Psoas muscle (tissue), 8 donors: ENCODE measurements around the gene OR52K2. TPM values are rescaled to one million over a fixed set of nuclear protein-coding genes. Genes with fewer than 3 reads are reported as not detected.
"Not testable (repeated sequence)": the region's sequence is repeated elsewhere in the genome, so short reads cannot be mapped to it uniquely, and the experiment has no call there.

Experiments used
- ATAC-seq, 4 donors: fragments of 200-7000 bp; cut with Tn5 transposase; one replicate each; pipeline ENCODE4 v1.9.1; 2020; ENCODE audit warnings: moderate library complexity in 3 of 4, mild to moderate bottlenecking in 2 of 4
- DNase-seq, 2 donors: peaks; one replicate each; pipeline ENCODE4 v3.0.0-alpha.2; 2020
- H3K27ac ChIP-seq: fragments of 200-600 bp; one replicate; pipeline ENCODE4 v1.8.0; 2022
- H3K27me3 ChIP-seq, 3 donors: fragments of 200-600 bp in 1 of 3; one replicate each; pipeline versions ENCODE4 v1.6.1 to v1.8.0; 2013 to 2022; ENCODE audit warnings: low read length in 2 of 3, mild to moderate bottlenecking in 2 of 3, moderate library complexity in 1 of 3; ENCODE audit not compliant: insufficient read depth in 3 of 3
- H3K36me3 ChIP-seq, 2 donors: fragments of 200-600 bp in 1 of 2; one replicate each; pipeline versions ENCODE4 v1.6.1 to v1.8.0; 2013 to 2022; ENCODE audit warnings: low read depth in 1 of 2, mild to moderate bottlenecking in 1 of 2, moderate library complexity in 1 of 2; ENCODE audit not compliant: insufficient read depth in 1 of 2
- H3K4me1 ChIP-seq: fragments of 200-600 bp; one replicate; pipeline ENCODE4 v1.8.0; 2022
- H3K4me3 ChIP-seq: fragments of 200-600 bp; one replicate; pipeline ENCODE4 v1.8.0; 2022; ENCODE audit warnings: mild to moderate bottlenecking
- H3K9me3 ChIP-seq: fragments of 200-600 bp; one replicate; pipeline ENCODE4 v1.8.0; 2022
- CTCF ChIP-seq: fragments of 200-600 bp; IDR thresholded peaks from one replicate; pipeline ENCODE4 v1.8.0; 2022; ENCODE audit warnings: antibody characterized with exemption
- WGBS, 3 donors: extraction: QIAGEN DNeasy Blood & Tissue Kit; methylation state at CpG; one replicate each; pipeline versions ENCODE4 v1.1.6 to v1.1.7; 2013; 5-methylcytosine and 5-hydroxymethylcytosine counted together
- intact Hi-C, 2 donors: fragments of 100-400 bp; cut with DNase I; formaldehyde crosslinking; loops; one replicate each; pipeline versions ENCODE4 v1.11.0 to v1.14.2; 2022
- polyA plus RNA-seq, 3 donors: library from polyadenylated mRNA; stranded (reverse); fragments of 200-250 nt; gene quantifications; one replicate each; pipeline ENCODE4 v1.2.3, GENCODE V29; 2013
- total RNA-seq, 4 donors: library from RNA; stranded (reverse); fragmentation: NEBNext Ultra II Directional in 2 of 4; extraction: Animal tissue kit (Norgen Biotek cat#: 25700) in 2 of 4; gene quantifications; one replicate each; pipeline versions ENCODE4 v1.2.1 to v1.2.4, GENCODE V29; 2021 to 2023
- donor health status: healthy with polysubstance abuse.
- donor health status: DM: no; HTN: no; CAD: no; lungs with moderate emphysema.
- donor health status: Bipolar disorder and iron deficiency.
- donor health status: healthy.
- donor health status: DM: yes; HTN: yes; CAD: no.
- donor health status: DM: no; HTN: no; CAD: no.
- donor health status: DM: no; HTN: no; CAD: no.
- donor health status: DM: yes; HTN: yes; CAD: no.

Gene OR52K2
- total and polyA plus RNA-seq, 7 donors, result not detected

GRCh38 chr11:4482445-4482844, 33.4 kb downstream of the OR52K2 start, which contains the start of gene OR52K1:
Gene OR52K1 (plus strand): TSS chr11:4482646. CDS start chr11:4488901, 6,255 bp downstream.
- no peak for ATAC-seq
- WGBS, 3 donors, result 52 to 77% (median 65%) methylated on average over 2 of the region's 2 CpGs
- H3K27ac ChIP-seq, result no peak within 1 kb of the TSS
- no peak within 1 kb of the TSS for H3K4me3 ChIP-seq
- no peaks in the 10 kb centered on the region for H3K4me1 ChIP-seq
- no peak for TF ChIP-seq CTCF
- H3K9me3 ChIP-seq, result no peaks in the 10 kb centered on the region
- intact Hi-C loops, result no loop called here
- no peaks in the 10 kb centered on the region for H3K27me3 ChIP-seq
- no peaks in the 10 kb centered on the region for H3K36me3 ChIP-seq
- no peak for DNase-seq

DNA sequence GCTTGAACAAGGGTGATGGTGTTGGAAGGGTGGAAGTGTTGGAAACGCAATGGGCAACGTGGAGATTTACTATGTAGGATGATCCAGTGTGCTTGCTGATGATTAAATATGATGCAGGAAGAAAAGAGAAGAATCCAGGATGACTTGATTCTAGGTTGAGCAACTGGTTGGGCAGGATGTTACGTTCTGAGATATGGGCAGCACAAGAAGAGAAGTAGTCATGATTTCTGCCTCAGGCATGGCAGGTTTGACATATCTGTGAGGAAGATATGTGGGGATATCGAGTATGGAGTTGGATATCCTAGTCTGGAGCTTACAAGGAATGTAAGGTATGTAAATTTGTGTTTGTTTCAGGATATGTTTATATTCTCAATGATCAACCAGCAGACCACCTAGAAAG, 35.2 kb downstream of the OR52K2 start:
- H3K36me3 ChIP-seq, result no peaks in the 10 kb centered on the region
- TF ChIP-seq CTCF, result no peak
- H3K4me1 ChIP-seq, result no peaks in the 10 kb centered on the region
- no peaks in the 10 kb centered on the region for H3K27me3 ChIP-seq
- ATAC-seq (no peak), DNase-seq (no peak)
- intact Hi-C loops, result no loop called here
- H3K9me3 ChIP-seq, result no peaks in the 10 kb centered on the region
- 65 to 69% (median 66%) methylated on average over 4 of the region's 4 CpGs for WGBS, 3 donors
- H3K27ac ChIP-seq, result no peak overlapping the region
- no peak overlapping the region for H3K4me3 ChIP-seq

DNA sequence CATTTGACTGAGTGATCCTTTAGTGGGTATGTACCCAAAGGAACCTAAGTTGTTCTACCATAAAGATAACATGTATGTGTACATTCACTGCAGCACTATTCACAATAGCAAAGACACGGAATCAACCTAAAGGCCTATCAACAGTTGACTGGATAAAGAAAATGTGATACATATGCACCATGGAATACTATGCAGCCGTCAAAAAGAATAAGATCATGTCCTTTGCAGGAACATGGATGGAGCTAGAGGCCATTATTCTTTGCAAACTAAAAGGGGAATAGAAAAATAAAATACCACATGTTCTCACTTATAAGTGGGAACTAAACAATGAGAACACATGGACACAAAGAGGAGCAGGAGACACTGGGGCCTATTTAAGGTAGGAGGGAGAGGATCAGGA, 42.3 kb downstream of the OR52K2 start:
- intact Hi-C loops, result loop anchor here in 1 of 2 donors (5.0 kb wide), 1 partner anchor 299 kb away; no protein-coding TSS in a partner anchor
- DNase-seq, H3K36me3 ChIP-seq, H3K4me3 ChIP-seq, H3K4me1 ChIP-seq, H3K9me3 ChIP-seq, H3K27me3 ChIP-seq, H3K27ac ChIP-seq, ATAC-seq: not testable (repeated sequence)
- WGBS, 3 donors, result 72 to 95% (median 89%) methylated on average over 2 of the region's 2 CpGs

GRCh38 chr11:4491878-4492606, 42.9 kb downstream of the OR52K2 start:
- Histone ChIP-seq H3K9me3 (no peaks in the 10 kb centered on the region), H3K27ac (no peak overlapping the region), H3K36me3 (no peaks in the 10 kb centered on the region), H3K4me1 (no peaks in the 10 kb centered on the region), H3K4me3 (no peak overlapping the region), H3K27me3 (peaks cover 0 to 9% (median 2%) of the 10 kb centered on the region in 3 donors)
- no peak for DNase-seq
- no peak for ATAC-seq
- intact Hi-C loops, result loop anchor here in 1 of 2 donors (5.0 kb wide), 1 partner anchor 300 kb away; no protein-coding TSS in a partner anchor
- WGBS, 3 donors, result 81 to 83% (median 81%) methylated on average over 4 of the region's 4 CpGs
- no peak for TF ChIP-seq CTCF

GRCh38 chr11:4493480-4493818, 44.4 kb downstream of the OR52K2 start:
- ATAC-seq (no peak), DNase-seq (no peak)
- no peaks in the 10 kb centered on the region for H3K9me3 ChIP-seq
- H3K4me1 ChIP-seq, result no peaks in the 10 kb centered on the region
- TF ChIP-seq CTCF, result no peak
- H3K27ac ChIP-seq, result no peak overlapping the region
- peaks cover 0 to 9% (median 2%) of the 10 kb centered on the region in 3 donors for H3K27me3 ChIP-seq
- no peaks in the 10 kb centered on the region for H3K36me3 ChIP-seq
- no peak overlapping the region for H3K4me3 ChIP-seq
- intact Hi-C loops, result loop anchor here in 1 of 2 donors (5.0 kb wide), 1 partner anchor 301 kb away; no protein-coding TSS in a partner anchor
- WGBS, 3 donors, result 42 to 48% (median 43%) methylated on average over 5 of the region's 5 CpGs
